ENCODE results near the gene POU2F1. TPM values are rescaled to one million over a fixed set of nuclear protein-coding genes. Genes with fewer than 3 reads are reported as not detected.

Gene POU2F1
- total RNA-seq, 1 donor from 2014 or later: 15.3 TPM

GRCh38 chr1:167297222-167298214 is 76.8 kb downstream of the POU2F1 start:
- Mint-ChIP-seq H3K4me3 (ENCODE audit: unreplicated experiment) (no peak overlapping the region), H3K4me1 (ENCODE audit: unreplicated experiment) (peaks cover 2% of the 10 kb centered on the region), H3K27me3 (ENCODE audit: unreplicated experiment) (no peaks in the 10 kb centered on the region), H3K9me3 (ENCODE audit: unreplicated experiment) (peaks cover 7% of the 10 kb centered on the region), H3K27ac (ENCODE audit: unreplicated experiment) (no peak overlapping the region), H3K36me3 (ENCODE audit: unreplicated experiment) (no peaks in the 10 kb centered on the region)
- no peak for DNase-seq (ENCODE audit: extremely low spot score, unreplicated experiment)
- no peak for TF ChIP-seq CTCF (IDR thresholded peaks at IDR 0.05)

- Mint-ChIP-seq H3K4me1 (ENCODE audit: unreplicated experiment) (peaks cover 2% of the 10 kb centered on the region), H3K27ac (ENCODE audit: unreplicated experiment) (no peak overlapping the region), H3K4me3 (ENCODE audit: unreplicated experiment) (no peak overlapping the region), H3K9me3 (ENCODE audit: unreplicated experiment) (peaks cover 1% of the 10 kb centered on the region), H3K27me3 (ENCODE audit: unreplicated experiment) (no peaks in the 10 kb centered on the region), H3K36me3 (ENCODE audit: unreplicated experiment) (no peaks in the 10 kb centered on the region)
- DNase-seq (ENCODE audit: extremely low spot score, unreplicated experiment): no peak
- TF ChIP-seq CTCF (IDR thresholded peaks at IDR 0.05): no peak
Measured at GRCh38 chr1:167298325-167298724, 77.6 kb downstream of the POU2F1 start.

- H3K9me3 Mint-ChIP-seq (ENCODE audit: unreplicated experiment): no peaks in the 10 kb centered on the region
- DNase-seq (ENCODE audit: extremely low spot score, unreplicated experiment): no peak
- H3K4me3 Mint-ChIP-seq (ENCODE audit: unreplicated experiment): no peak overlapping the region
- TF ChIP-seq CTCF (IDR thresholded peaks at IDR 0.05): no peak
- peaks cover 13% of the 10 kb centered on the region for H3K4me1 Mint-ChIP-seq (ENCODE audit: unreplicated experiment)
- no peak overlapping the region for H3K27ac Mint-ChIP-seq (ENCODE audit: unreplicated experiment)
- no peaks in the 10 kb centered on the region for H3K27me3 Mint-ChIP-seq (ENCODE audit: unreplicated experiment)
- H3K36me3 Mint-ChIP-seq (ENCODE audit: unreplicated experiment): no peaks in the 10 kb centered on the region
Measured at GRCh38 chr1:167301355-167301754, 80.7 kb downstream of the POU2F1 start.

DNA sequence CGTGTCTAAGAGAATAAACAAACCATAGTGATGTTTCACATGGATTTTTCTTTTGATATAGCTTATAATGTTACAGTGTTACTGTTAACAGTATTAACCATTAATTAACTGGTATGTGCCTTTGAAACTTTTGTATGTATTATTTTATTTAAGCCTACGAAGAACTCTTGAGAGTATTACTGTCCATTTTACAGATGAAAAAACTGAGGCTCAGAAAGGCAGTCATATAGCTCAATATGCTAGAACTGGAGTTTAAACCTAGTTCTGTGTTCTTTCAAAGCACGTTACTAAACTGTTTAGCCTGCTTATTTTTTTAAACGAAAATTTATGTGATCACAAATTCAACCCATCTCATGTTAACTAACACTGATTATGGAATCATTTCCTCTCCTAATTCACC is 83.5 kb downstream of the POU2F1 start:
- TF ChIP-seq CTCF (IDR thresholded peaks at IDR 0.05): no peak
- Mint-ChIP-seq H3K36me3 (ENCODE audit: unreplicated experiment) (no peaks in the 10 kb centered on the region), H3K27me3 (ENCODE audit: unreplicated experiment) (no peaks in the 10 kb centered on the region), H3K4me3 (ENCODE audit: unreplicated experiment) (no peak overlapping the region), H3K9me3 (ENCODE audit: unreplicated experiment) (no peaks in the 10 kb centered on the region), H3K27ac (ENCODE audit: unreplicated experiment) (no peak overlapping the region), H3K4me1 (ENCODE audit: unreplicated experiment) (peaks cover 15% of the 10 kb centered on the region)
- no peak for DNase-seq (ENCODE audit: extremely low spot score, unreplicated experiment)

- no peak overlapping the region for H3K27ac Mint-ChIP-seq (ENCODE audit: unreplicated experiment)
- H3K9me3 Mint-ChIP-seq (ENCODE audit: unreplicated experiment): no peaks in the 10 kb centered on the region
- TF ChIP-seq CTCF (IDR thresholded peaks at IDR 0.05): no peak
- DNase-seq (ENCODE audit: extremely low spot score, unreplicated experiment): no peak
- no peak overlapping the region for H3K4me3 Mint-ChIP-seq (ENCODE audit: unreplicated experiment)
- H3K36me3 Mint-ChIP-seq (ENCODE audit: unreplicated experiment): no peaks in the 10 kb centered on the region
- peaks cover 15% of the 10 kb centered on the region for H3K4me1 Mint-ChIP-seq (ENCODE audit: unreplicated experiment)
- no peaks in the 10 kb centered on the region for H3K27me3 Mint-ChIP-seq (ENCODE audit: unreplicated experiment)
Measured at GRCh38 chr1:167305059-167305705, 84.5 kb downstream of the POU2F1 start.

All from osteocyte (in vitro differentiated cells).